ENCODE data around the gene ARSJ.

- TF ChIP-seq, protein P1, sequence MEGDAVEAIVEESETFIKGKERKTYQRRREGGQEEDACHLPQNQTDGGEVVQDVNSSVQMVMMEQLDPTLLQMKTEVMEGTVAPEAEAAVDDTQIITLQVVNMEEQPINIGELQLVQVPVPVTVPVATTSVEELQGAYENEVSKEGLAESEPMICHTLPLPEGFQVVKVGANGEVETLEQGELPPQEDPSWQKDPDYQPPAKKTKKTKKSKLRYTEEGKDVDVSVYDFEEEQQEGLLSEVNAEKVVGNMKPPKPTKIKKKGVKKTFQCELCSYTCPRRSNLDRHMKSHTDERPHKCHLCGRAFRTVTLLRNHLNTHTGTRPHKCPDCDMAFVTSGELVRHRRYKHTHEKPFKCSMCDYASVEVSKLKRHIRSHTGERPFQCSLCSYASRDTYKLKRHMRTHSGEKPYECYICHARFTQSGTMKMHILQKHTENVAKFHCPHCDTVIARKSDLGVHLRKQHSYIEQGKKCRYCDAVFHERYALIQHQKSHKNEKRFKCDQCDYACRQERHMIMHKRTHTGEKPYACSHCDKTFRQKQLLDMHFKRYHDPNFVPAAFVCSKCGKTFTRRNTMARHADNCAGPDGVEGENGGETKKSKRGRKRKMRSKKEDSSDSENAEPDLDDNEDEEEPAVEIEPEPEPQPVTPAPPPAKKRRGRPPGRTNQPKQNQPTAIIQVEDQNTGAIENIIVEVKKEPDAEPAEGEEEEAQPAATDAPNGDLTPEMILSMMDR (IDR thresholded peaks at IDR 0.05) = no peak
- no peak for TF ChIP-seq POLR2A (IDR thresholded peaks at IDR 0.05)
Measured at GRCh38 chr4:113950207-113950606, 29.2 kb downstream of the ARSJ start.

All from uterus (tissue), 2 donors.